ENCODE results near the gene TSPYL6. TPM values are rescaled to one million over a fixed set of nuclear protein-coding genes. Genes with fewer than 3 reads are reported as not detected.

Gene TSPYL6
- polyA plus RNA-seq, 1 of the 3 experiments (the other 2 are of a cell fraction) = not detected

- ChIA-PET POLR2A (no interaction called here), CTCF (no interaction called here)
- DNase-seq = no peak
- Histone ChIP-seq H3K4me3 (ENCODE audit: low read depth in 2 of 2, low read length in 1 of 2) (no peak overlapping the region), H4K20me1 (ENCODE audit: insufficient read depth) (no peaks in the 10 kb centered on the region), H3K27me3 (ENCODE audit: insufficient read depth) (no peaks in the 10 kb centered on the region), H3K79me2 (ENCODE audit: insufficient read depth) (no peaks in the 10 kb centered on the region), H3K9ac (no peak overlapping the region), H3K27ac (ENCODE audit: low read depth in 2 of 2, low read length in 1 of 2) (no peak overlapping the region), H3F3A (replicated peaks; ENCODE audit: insufficient read depth) (no peaks in the 10 kb centered on the region), H3K9me3 (no peaks in the 10 kb centered on the region), H2AFZ (ENCODE audit: low read depth) (no peak overlapping the region), H3K9me2 (no peaks in the 10 kb centered on the region), H3K4me2 (no peak overlapping the region), H3K36me3 (replicated peaks in 1 of 2; ENCODE audit: control insufficient read depth in 1 of 2, insufficient read depth in 2 of 2, low read length in 1 of 2) (no peaks in the 10 kb centered on the region), H3K4me1 (ENCODE audit: control insufficient read depth in 1 of 2, insufficient read depth in 2 of 2, low read depth in 1 of 2, low read length in 1 of 2) (no peaks in the 10 kb centered on the region)
- WGBS (ENCODE audit: low lambda C conversion rate) = 50% methylated on average over 1 of the region's 1 CpG
- TF ChIP-seq ELF1 (IDR thresholded peaks at IDR 0.05) (no peak), RFX5 (IDR thresholded peaks at IDR 0.05; ENCODE audit: low read length) (no peak), PBX3 (IDR thresholded peaks at IDR 0.05) (no peak), CTCF (IDR thresholded peaks at IDR 0.05) (no peak), USF2 (IDR thresholded peaks at IDR 0.05; ENCODE audit: borderline replicate concordance, low read depth, low read length) (no peak)
These were observed 29.4 kb upstream of the TSPYL6 start for GRCh38 chr2:54285451-54285850.

GRCh38 chr2:54284826-54285225 is 28.8 kb upstream of the TSPYL6 start:
- no peaks in the 10 kb centered on the region for H3K27me3 ChIP-seq (ENCODE audit: insufficient read depth)
- no peaks in the 10 kb centered on the region for H3K79me2 ChIP-seq (ENCODE audit: insufficient read depth)
- H2AFZ ChIP-seq (ENCODE audit: low read depth) = no peak overlapping the region
- H4K20me1 ChIP-seq (ENCODE audit: insufficient read depth) = no peaks in the 10 kb centered on the region
- H3F3A ChIP-seq (replicated peaks; ENCODE audit: insufficient read depth) = no peaks in the 10 kb centered on the region
- no peaks in the 10 kb centered on the region for H3K4me1 ChIP-seq (ENCODE audit: control insufficient read depth in 1 of 2, insufficient read depth in 2 of 2, low read depth in 1 of 2, low read length in 1 of 2)
- no peak overlapping the region for H3K27ac ChIP-seq (ENCODE audit: low read depth in 2 of 2, low read length in 1 of 2)
- no peaks in the 10 kb centered on the region for H3K36me3 ChIP-seq (replicated peaks in 1 of 2; ENCODE audit: control insufficient read depth in 1 of 2, insufficient read depth in 2 of 2, low read length in 1 of 2)
- WGBS (ENCODE audit: low lambda C conversion rate) = 22% methylated on average over 2 of the region's 3 CpGs
- H3K4me2 ChIP-seq = no peak overlapping the region
- no peak for DNase-seq
- H3K9ac ChIP-seq = no peak overlapping the region
- POLR2A ChIA-PET = no interaction called here
- CTCF ChIA-PET = no interaction called here
- H3K4me3 ChIP-seq (ENCODE audit: low read depth in 2 of 2, low read length in 1 of 2) = no peak overlapping the region
- H3K9me2 ChIP-seq = no peaks in the 10 kb centered on the region
- H3K9me3 ChIP-seq = no peaks in the 10 kb centered on the region
- no peak for TF ChIP-seq USF2 (IDR thresholded peaks at IDR 0.05; ENCODE audit: borderline replicate concordance, low read depth, low read length)
- no peak for TF ChIP-seq ZBTB33 (IDR thresholded peaks at IDR 0.05; ENCODE audit: borderline replicate concordance, low read depth)
- no peak for TF ChIP-seq MEF2A (IDR thresholded peaks at IDR 0.05; ENCODE audit: borderline replicate concordance, low read depth)
- TF ChIP-seq RXRA (IDR thresholded peaks at IDR 0.05; ENCODE audit: borderline replicate concordance, low read depth) = no peak
- no peak for TF ChIP-seq EZH2phosphoT487 (IDR thresholded peaks at IDR 0.05; ENCODE audit: borderline replicate concordance, low read depth)
- no peak for TF ChIP-seq SIN3A (IDR thresholded peaks at IDR 0.05; ENCODE audit: borderline replicate concordance, low read depth, low read length)
- no peak for TF ChIP-seq MXI1 (IDR thresholded peaks at IDR 0.05; ENCODE audit: low read depth, low read length)
- no peak for TF ChIP-seq RAD21 (IDR thresholded peaks at IDR 0.05; ENCODE audit: low read length)
- no peak for TF ChIP-seq FOXM1 (IDR thresholded peaks at IDR 0.05; ENCODE audit: low read depth)
- no peak for TF ChIP-seq POLR2AphosphoS5 (IDR thresholded peaks at IDR 0.05; ENCODE audit: low read depth, low read length)
- no peak for TF ChIP-seq NFIC (IDR thresholded peaks at IDR 0.05; ENCODE audit: borderline replicate concordance)
- TF ChIP-seq SMC3 (IDR thresholded peaks at IDR 0.05; ENCODE audit: low read depth, low read length) = no peak
- no peak for TF ChIP-seq IRF3 (IDR thresholded peaks at IDR 0.05; ENCODE audit: low read depth, low read length)
- TF ChIP-seq RFX5 (IDR thresholded peaks at IDR 0.05; ENCODE audit: low read length) = no peak
- TF ChIP-seq CHD2 (IDR thresholded peaks at IDR 0.05; ENCODE audit: low read length, partially characterized antibody) = no peak
- TF ChIP-seq ELF1 (IDR thresholded peaks at IDR 0.05) = no peak
- no peak for TF ChIP-seq GATA2 (CRISPR knock-in tag; IDR thresholded peaks at IDR 0.05)
- TF ChIP-seq RCOR1 (IDR thresholded peaks at IDR 0.05; ENCODE audit: low read length) = no peak

All from SK-N-SH (cell line).